ENCODE data around the gene ADCK1.
"Not testable (repeated sequence)": the region's sequence is repeated elsewhere in the genome, so short reads cannot be mapped to it uniquely, and the experiment has no call there.

Gene ADCK1

GRCh38 chr14:77812028-77812427, 12.1 kb downstream of the ADCK1 start:
- no peak for DNase-seq (ENCODE audit: low spot score)

DNA sequence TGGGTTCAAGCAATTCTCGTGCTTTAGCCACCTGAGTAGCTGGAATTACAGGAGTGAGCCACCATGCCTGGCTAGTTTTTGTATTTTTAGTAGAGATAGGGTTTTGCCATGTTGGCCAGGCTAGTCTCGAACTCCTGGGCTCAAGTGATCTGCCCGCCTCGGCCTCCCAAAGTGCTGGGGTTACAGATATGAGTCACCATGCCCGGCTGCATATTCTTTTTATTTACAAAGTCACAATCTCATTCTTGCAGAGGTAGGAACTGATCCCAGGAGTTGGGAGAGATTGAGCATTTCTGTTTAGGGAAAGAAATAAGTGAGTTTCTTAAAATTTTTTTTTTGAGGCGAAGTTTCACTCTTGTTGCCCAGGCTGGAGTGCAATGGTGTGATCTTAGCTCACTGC, 12.8 kb downstream of the ADCK1 start:
- DNase-seq (ENCODE audit: low spot score), result not testable (repeated sequence)

DNA sequence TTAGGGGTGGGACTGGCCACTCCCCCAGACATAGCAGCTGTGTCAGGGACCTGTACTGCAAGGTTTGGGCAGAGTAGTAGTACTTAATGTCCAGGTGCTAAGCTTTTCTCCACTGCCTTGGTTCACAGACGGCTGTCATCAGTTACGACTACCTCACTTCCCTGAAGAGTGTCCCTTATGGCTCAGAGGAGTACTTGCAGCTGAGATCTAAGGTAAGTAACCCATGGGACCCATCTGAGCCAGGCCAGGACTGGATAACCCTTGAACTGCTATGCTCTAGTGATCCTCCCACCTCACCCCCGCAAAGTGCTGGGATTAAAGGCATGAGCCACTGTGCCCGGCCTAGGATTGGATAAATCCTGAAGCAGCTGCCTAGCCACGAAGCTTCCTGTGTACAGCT, 22.4 kb downstream of the ADCK1 start:
- no peak for DNase-seq (ENCODE audit: low spot score)

DNA sequence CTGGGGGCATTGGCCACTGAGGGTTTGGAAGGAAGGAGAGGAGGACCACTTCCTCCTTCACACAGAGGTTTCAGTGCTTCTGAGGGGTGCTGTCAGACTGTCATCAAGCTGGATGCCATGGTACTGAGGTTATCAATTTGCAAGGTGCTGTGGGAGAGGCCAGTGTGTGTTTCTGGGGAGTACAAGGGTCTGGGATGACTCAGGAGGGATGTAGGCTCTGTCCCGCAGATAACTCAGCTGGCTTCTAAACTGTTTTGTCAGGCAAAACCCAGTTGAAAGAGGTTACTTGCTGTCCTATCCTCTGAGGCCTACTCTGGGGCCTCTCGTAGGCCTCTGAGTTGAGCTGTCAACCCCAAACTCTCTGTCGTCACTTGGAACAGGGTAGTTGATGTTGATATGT, 22.8 kb downstream of the ADCK1 start:
- DNase-seq (ENCODE audit: low spot score), result no peak

- no peak for DNase-seq (ENCODE audit: low spot score)
These were observed 23.5 kb downstream of the ADCK1 start for GRCh38 chr14:77823378-77823777.

DNA sequence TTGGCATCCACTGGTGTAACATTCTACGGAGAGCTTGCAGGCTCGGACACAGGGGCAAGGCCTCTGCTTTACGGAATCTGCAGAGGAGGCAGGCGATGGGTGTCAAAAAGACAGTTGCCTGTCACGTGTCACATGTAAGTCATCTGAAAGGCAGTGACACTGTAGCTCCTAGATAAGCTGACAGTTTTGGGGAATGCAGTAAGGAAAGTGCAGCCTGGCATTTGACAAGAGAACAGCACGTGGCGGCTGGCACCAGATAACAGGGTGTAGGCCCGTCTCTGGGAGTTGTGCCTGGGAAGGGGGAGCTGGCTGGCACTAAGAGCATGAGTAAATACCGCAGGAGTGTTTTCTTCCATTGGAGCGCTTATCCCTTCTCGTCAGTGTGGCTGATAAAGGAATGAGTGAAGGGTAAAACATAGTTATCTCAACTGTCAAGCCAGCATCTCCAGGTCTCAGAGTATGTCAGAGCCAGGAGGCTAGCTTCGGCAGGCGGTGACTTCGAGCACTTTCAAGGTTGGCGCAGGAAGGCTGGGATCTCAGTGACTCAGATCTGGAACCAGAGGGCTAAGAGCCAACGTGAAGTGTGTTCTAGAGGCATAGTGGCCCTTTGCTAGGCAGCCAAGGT, 26.1 kb downstream of the ADCK1 start:
- no peak for DNase-seq (ENCODE audit: low spot score)

DNA sequence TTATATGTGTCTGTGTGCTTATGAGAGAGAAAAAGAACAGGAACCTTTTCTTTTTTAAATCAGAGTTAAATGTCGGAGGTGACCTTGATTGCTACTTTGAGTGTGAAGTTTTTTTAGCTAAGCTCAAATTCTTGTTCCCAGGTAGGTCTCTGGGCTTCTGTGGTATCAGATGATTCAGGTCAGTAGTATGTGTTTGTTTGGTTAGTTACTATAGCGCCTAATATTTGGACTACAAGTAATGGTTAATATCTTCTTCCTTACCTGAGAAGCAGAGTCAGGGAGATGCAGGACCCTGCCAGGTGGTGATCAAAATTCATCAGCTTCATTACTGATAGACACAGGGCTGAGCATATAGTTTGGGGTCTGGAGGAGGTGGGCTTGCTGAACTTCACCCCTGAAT, 30.8 kb downstream of the ADCK1 start:
- DNase-seq (ENCODE audit: low spot score), result no peak

DNA sequence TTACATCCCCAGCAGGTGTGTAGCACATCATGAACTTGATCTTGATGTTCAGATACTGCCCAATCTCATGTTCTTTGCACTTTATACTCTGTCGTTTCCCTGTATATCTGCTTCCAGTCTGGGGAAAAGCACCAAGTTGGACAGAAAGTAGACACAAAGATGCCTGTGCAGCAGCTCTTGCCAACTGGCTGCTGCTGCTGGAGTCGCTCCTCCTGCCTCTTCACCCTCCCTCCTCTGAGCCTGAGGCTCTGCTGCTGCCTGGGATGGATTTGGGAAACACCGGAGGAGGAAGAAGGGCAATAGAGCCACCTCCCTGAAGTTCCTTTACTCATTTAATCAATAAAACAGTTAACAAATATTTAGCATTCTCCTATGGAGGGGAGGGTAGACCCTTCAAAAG, 32.4 kb downstream of the ADCK1 start:
- DNase-seq (ENCODE audit: low spot score), result no peak

DNA sequence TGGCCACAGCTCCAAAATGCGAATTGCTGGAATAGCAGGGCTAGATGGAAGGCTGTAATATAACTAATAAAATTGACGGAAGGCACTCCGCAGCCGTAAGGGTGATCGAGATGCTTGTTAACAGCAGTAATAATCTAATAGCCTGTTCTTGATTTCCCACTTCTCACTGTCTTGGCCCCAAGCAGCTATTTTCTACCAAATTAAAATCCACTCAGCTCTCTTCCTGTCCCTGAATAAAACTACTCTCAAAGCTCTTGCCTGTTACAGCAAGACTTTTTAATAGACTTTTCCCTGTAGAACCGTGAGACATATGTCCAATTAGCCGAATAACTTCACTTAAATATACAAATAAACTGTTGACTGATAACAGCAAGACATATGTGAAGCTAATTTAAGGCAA, 38.0 kb downstream of the ADCK1 start:
- DNase-seq (ENCODE audit: low spot score), result no peak

DNA sequence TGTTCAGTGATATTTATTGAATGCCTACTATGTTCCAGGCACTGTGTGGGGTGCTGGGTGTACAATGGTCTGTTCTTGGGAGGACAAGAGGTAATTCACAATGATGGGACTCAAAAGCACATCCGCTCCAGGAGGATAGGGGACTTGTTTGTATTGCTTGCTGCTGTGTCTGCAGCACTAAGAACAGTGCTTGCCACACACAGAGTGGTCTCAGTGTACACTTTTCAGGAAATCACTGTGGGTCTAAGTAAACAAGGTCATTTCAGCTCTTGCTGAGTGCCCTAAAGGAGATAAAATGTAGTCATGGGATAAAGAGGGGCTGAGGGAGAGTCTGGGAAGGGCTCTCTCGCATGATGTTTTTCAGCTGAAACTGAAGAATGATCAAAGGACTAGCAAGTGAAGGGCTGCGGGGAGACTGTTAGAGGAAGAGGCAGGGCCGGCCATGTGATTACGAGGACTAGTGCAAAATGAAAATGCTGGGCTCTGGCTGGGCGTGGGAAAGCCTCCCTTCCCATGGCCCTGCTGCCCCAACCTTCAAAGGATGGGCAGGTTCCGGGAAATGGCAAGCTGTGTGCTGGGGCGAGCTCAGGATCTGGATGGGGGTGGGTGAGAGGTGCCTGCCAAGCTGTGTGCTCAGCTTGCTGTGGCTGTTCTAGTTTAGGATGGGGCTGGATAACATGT, 39.1 kb downstream of the ADCK1 start:
- DNase-seq (ENCODE audit: low spot score), result no peak

DNA sequence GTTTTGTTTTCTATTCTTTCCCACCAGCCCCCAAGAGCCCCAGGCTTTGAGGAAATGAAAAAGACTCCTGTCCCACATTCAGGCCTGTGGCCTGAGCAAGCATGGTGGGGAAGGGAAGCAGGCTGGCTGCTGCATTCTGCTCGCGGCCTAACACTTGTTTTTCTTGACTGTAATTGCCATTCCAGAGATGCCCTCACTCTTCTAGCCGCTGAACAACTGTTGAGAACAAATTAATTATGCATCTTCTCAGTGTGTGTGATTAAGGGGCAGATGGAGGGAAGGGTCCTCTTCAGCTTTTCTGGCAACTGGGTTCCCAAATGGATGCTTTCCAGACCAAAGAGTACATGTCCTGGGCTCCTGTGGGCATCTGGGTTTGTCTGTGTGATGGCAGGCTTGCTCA, 43.3 kb downstream of the ADCK1 start:
- DNase-seq (ENCODE audit: low spot score), result no peak

DNA sequence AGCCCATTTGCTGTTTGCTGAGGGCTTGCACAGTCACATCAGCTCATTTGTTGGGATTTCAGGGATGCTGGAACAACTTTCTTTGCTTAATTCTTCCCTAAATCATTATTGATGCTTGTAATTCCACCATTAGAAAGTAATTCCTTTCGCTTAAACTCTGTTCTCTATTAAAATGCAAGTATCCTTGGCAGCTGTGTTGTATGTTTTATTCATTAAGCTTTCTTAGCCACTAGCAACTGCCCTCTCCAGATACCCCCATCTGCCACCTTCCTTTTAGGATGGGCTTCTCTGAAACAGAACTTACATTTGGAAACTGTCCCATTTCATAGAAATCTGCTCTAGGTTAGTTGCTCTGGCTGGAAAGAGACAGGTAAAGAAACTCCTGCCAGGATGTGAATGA, 43.7 kb downstream of the ADCK1 start:
- no peak for DNase-seq (ENCODE audit: low spot score)

DNA sequence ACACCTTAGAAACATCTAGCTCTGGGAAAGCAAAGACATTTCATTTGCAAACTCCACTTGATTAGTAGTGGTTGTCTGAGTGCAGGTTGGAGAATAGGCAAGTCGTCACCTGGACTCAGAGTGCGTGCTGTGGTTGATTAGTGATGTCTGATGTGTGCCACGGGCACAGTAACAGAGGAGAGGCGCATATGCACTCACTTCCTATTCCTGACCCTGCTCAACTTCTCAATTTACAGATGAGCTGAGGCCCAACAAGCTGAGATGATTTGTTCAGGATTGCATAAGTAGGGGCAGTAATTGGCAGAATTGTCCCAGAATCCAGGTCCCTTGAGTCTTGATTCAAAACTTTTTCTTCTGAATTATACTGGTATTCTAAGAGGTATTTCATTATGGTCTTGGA, 44.9 kb downstream of the ADCK1 start:
- DNase-seq (ENCODE audit: low spot score), result no peak

- no peak for DNase-seq (ENCODE audit: low spot score)
These were observed 48.1 kb downstream of the ADCK1 start for GRCh38 chr14:77848031-77848430.

DNA sequence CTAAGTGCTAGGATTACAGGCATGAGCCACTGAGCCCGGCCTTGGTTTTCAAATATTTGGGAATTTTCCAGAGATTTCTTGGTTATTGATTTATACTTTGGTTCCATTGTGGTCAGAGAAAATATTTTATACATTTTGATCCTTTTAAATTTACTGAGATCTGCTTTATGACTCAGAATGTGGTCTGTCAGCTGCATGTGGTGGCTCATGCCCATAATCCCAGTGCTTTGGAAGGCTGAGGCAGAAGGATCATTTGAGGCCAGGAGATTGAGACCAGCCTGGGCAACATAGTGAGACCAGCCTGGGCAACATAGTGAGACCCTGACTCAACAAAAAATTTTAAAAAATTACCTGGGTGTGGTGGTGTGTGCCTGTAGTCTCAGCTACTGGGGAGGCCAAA, 49.8 kb downstream of the ADCK1 start:
- no peak for DNase-seq (ENCODE audit: low spot score)

- DNase-seq (ENCODE audit: low spot score), result no peak
These were observed 54.0 kb downstream of the ADCK1 start for GRCh38 chr14:77853919-77854318.

DNA sequence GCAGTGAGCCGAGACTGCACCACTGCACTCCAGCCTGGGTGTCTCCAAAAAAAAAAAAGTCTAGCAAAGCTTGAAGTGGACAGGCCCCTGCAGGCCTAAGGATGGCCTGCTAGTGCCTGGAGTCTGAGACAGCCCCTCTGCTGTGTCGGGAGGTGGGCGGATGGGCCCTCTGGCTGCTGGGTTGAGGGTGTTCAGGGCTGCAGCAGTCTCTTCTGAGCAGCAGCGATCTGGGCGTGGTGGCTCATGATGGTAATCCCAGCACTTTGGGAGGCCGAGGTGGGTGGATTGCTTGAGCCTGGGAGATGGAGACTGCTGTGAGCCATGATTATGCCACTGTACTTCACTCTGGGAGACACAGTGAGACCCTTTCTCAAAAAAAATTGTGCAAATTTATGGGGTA, 57.0 kb downstream of the ADCK1 start:
- no peak for DNase-seq (ENCODE audit: low spot score)

- DNase-seq (ENCODE audit: low spot score), result no peak
These were observed 60.1 kb downstream of the ADCK1 start for GRCh38 chr14:77859934-77860570.

DNA sequence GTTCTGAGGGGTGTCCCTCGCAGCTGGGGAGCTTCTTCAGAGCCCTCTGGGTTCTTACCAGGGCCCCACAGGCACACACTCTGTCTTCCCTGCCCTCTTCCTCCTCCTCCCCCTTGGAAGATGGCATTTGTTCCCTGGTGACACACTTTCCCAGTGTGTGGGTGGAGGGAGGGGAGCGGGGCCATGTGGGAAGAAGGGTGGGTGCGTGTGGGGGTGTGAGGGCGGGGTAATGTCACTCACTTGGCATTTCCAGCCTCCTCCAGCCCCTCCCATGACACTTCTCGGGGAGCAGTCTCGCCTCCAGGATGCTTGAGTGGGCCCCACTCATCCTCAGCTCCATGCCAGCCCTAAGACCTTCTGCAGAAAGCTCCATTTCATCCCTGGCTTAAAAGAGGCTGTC, 61.3 kb downstream of the ADCK1 start:
- DNase-seq (ENCODE audit: low spot score), result no peak

GRCh38 chr14:77862154-77862786, 62.4 kb downstream of the ADCK1 start:
- DNase-seq (ENCODE audit: low spot score), result peak; percentile 70

- DNase-seq (ENCODE audit: low spot score), result no peak
These were observed 64.2 kb downstream of the ADCK1 start for GRCh38 chr14:77864085-77864484.

GRCh38 chr14:77864580-77864979, 64.7 kb downstream of the ADCK1 start:
- no peak for DNase-seq (ENCODE audit: low spot score)

- DNase-seq (ENCODE audit: low spot score), result no peak
These were observed 65.5 kb downstream of the ADCK1 start for GRCh38 chr14:77865455-77865854.
